ENCODE measurements around the gene KRTAP15-1. TPM values are rescaled to one million over a fixed set of nuclear protein-coding genes. Genes with fewer than 3 reads are reported as not detected.

KRTAP15-1 gene, protein sequence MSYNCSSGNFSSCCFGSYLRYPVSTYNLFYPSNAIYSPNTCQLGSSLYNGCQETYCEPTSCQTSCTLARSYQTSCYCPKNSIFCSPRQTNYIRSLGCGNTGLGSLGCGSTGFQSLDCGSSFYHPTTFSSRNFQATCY
- not detected for total RNA-seq

DNA sequence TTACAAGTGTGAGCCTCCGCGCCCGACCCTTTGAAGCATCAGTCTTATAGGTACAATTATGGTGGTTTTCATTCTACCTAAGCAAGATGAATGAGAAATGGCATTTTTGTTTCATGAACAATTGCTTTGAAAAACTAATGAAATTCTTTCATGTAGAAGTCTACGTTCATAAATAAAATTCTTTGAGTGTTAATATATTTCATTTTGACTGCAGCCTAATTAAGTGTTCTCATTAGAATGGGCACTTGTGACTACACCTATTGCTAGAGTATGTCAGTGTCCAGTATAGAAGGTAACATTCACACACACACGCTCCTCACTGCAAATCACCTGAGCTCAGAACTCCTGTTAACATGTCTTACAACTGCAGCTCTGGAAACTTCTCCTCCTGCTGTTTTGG, at the start of gene KRTAP15-1:
Gene KRTAP15-1, plus strand, starts transcription at position 301 of the 400 bp plus-strand sequence. Its CDS starts 53 bp downstream, at position 354.
- H3K27ac ChIP-seq = no peak within 1 kb of the TSS
- no peaks in the 10 kb centered on the region for H3K36me3 ChIP-seq
- ATAC-seq (no peak), DNase-seq (no peak)
- no peaks in the 10 kb centered on the region for H3K4me1 ChIP-seq
- in situ Hi-C loops (cut with MboI; ENCODE audit: low sequenced_read_pairs in 4 of 4) (no loop called here), intact Hi-C loops (cut with DNase I; ENCODE audit: low total_unique reads) (loop anchor here (5.0 kb wide), 1 partner anchor 292 kb away; no protein-coding TSS in a partner anchor)
- H3K9me3 ChIP-seq = no peaks in the 10 kb centered on the region
- no peaks in the 10 kb centered on the region for H3K27me3 ChIP-seq
- H3K4me3 ChIP-seq = no peak within 1 kb of the TSS
- TF ChIP-seq POLR2A (IDR thresholded peaks at IDR 0.05) = no peak
- TF ChIP-seq, protein P1, sequence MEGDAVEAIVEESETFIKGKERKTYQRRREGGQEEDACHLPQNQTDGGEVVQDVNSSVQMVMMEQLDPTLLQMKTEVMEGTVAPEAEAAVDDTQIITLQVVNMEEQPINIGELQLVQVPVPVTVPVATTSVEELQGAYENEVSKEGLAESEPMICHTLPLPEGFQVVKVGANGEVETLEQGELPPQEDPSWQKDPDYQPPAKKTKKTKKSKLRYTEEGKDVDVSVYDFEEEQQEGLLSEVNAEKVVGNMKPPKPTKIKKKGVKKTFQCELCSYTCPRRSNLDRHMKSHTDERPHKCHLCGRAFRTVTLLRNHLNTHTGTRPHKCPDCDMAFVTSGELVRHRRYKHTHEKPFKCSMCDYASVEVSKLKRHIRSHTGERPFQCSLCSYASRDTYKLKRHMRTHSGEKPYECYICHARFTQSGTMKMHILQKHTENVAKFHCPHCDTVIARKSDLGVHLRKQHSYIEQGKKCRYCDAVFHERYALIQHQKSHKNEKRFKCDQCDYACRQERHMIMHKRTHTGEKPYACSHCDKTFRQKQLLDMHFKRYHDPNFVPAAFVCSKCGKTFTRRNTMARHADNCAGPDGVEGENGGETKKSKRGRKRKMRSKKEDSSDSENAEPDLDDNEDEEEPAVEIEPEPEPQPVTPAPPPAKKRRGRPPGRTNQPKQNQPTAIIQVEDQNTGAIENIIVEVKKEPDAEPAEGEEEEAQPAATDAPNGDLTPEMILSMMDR (IDR thresholded peaks at IDR 0.05 in 4 of 5, conservative IDR thresholded peaks at IDR 0.05 in 1 of 5) = no peak

DNA sequence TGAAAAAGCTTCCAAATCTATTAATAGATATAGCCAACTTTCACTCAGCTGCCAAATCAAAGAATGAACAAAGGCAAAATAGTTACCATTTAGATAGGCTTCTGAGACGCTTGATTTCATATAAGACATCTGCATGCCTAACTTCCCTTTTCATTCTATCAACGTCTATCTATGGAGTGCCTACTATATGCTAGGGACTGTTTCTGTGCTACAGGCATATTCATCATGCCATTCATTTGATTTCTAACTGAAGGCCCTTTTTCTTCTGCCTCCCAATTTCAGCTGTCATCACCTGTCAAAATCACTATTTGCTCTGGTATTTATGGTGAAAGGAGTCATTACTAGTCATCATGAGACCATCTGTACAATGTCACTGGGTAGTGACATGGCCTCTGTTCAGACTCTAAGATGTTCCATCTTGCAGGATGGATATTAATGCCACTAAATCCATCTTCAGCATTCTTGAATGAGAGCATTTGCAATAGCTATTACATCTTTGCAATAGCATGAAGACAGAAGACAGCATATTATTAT, 48.5 kb upstream of the KRTAP15-1 start:
- Histone ChIP-seq H3K9me3 (no peaks in the 10 kb centered on the region), H3K4me3 (no peak overlapping the region), H3K4me1 (no peaks in the 10 kb centered on the region), H3K36me3 (no peaks in the 10 kb centered on the region), H3K27ac (no peak overlapping the region), H3K27me3 (no peaks in the 10 kb centered on the region)
- intact Hi-C loops (cut with DNase I; ENCODE audit: low total_unique reads) (no loop called here), in situ Hi-C loops (cut with MboI; ENCODE audit: low sequenced_read_pairs in 4 of 4) (no loop called here)
- no peak for TF ChIP-seq POLR2A (IDR thresholded peaks at IDR 0.05)
- TF ChIP-seq, protein P1 (IDR thresholded peaks at IDR 0.05 in 4 of 5, conservative IDR thresholded peaks at IDR 0.05 in 1 of 5) = no peak
- DNase-seq (no peak), ATAC-seq (no peak)

DNA sequence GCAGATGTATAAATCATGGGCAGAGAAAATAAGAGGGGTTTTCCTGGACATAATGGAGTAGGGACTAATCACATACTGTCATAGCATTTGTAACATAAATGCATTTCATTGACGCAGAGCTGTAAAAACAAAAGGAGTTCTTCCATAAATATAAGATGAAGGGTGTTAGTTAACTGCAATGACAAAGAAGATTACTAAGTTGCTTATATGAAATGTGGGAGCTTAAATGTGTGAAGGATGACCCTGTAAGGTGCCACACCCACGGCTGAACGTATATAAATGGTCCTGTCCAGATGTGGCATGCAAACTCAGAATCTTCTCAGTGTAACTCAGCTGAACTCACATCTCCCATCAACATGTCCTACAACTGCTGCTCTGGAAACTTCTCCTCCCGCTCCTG, 44.3 kb upstream of the KRTAP15-1 start, which contains the start of gene KRTAP13-1:
Gene KRTAP13-1, plus strand, starts transcription at position 301 of the 400 bp plus-strand sequence. Its CDS starts 56 bp downstream, at position 357.
- H3K36me3 ChIP-seq = no peaks in the 10 kb centered on the region
- H3K27ac ChIP-seq = no peak within 1 kb of the TSS
- DNase-seq = no peak
- no peaks in the 10 kb centered on the region for H3K27me3 ChIP-seq
- TF ChIP-seq, protein P1 (IDR thresholded peaks at IDR 0.05 in 4 of 5, conservative IDR thresholded peaks at IDR 0.05 in 1 of 5) = no peak
- TF ChIP-seq POLR2A (IDR thresholded peaks at IDR 0.05) = no peak
- no peaks in the 10 kb centered on the region for H3K4me1 ChIP-seq
- in situ Hi-C loops (cut with MboI; ENCODE audit: low sequenced_read_pairs in 4 of 4) (no loop called here), intact Hi-C loops (cut with DNase I; ENCODE audit: low total_unique reads) (no loop called here)
- ATAC-seq = no peak
- H3K4me3 ChIP-seq = no peak within 1 kb of the TSS
- no peaks in the 10 kb centered on the region for H3K9me3 ChIP-seq

DNA sequence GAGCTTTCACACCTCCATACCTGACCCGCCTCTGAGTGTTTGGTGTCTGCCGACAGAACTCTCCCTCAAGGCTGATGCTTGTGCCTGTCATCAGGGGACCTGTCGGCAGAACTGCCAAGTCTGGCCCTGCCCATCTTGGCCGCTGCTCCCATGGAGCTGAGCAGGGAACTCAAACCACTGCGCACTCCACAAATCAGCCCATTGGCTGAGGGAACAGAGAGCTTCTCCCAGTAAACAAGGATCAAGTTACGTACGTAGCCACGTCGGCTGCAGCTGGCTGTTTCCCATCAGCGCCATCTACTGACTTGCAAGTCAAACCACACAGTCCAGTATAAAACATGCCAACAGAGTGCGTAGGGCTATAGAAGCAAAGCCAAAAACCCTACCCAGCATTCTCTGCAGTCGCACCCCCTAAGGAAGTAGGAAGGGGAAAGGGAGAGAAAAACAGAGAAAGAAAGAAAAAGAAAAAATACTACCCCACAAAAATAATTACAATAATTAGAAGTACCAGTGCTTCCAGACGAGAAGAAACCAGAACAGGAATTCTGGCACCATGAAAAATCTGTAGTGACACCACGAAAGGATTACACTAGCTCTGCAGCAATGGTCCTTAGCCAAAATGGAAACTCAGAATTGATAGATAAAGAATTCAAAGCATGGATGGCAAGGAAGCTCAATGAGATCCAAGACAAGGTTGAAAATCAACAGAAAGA, 31.1 kb upstream of the KRTAP15-1 start:
- Histone ChIP-seq H3K27me3 (no peaks in the 10 kb centered on the region), H3K4me1 (no peaks in the 10 kb centered on the region), H3K9me3 (no peaks in the 10 kb centered on the region), H3K27ac (no peak overlapping the region), H3K36me3 (no peaks in the 10 kb centered on the region), H3K4me3 (no peak overlapping the region)
- TF ChIP-seq POLR2A (IDR thresholded peaks at IDR 0.05) = no peak
- TF ChIP-seq, protein P1 (IDR thresholded peaks at IDR 0.05 in 4 of 5, conservative IDR thresholded peaks at IDR 0.05 in 1 of 5) = no peak
- in situ Hi-C loops (cut with MboI; ENCODE audit: low sequenced_read_pairs in 4 of 4) (loop anchor here in 1 of 4 donors (10.0 kb wide), 1 partner anchor 56 kb away; no protein-coding TSS in a partner anchor), intact Hi-C loops (cut with DNase I; ENCODE audit: low total_unique reads) (no loop called here)
- ATAC-seq (no peak), DNase-seq (no peak)

Data from gastrocnemius medialis (tissue), 4 donors.